ENCODE results near the gene PLCXD3.

The PLCXD3 gene

GRCh38 chr5:41277476-41278245 lies 232.7 kb downstream of the PLCXD3 start:
- DNase-seq: no peak

- DNase-seq: no peak
Observed at GRCh38 chr5:41275813-41276512, 234.4 kb downstream of the PLCXD3 start.

- peak; percentile 61 for DNase-seq
Observed at GRCh38 chr5:41270423-41271251, 239.8 kb downstream of the PLCXD3 start.

GRCh38 chr5:41268894-41269293 lies 241.5 kb downstream of the PLCXD3 start:
- DNase-seq: no peak

- no peak for DNase-seq
Observed at GRCh38 chr5:41266377-41266776, 244.0 kb downstream of the PLCXD3 start.

- DNase-seq: no peak
Observed at GRCh38 chr5:41264019-41264418, 246.4 kb downstream of the PLCXD3 start.

GRCh38 chr5:41263335-41263734 lies 247.1 kb downstream of the PLCXD3 start:
- no peak for DNase-seq
